Ovary (tissue), 9 donors: Measurements from ENCODE around the gene UHRF1. TPM values are rescaled to one million over a fixed set of nuclear protein-coding genes. Genes with fewer than 3 reads are reported as not detected.

Experiments
- DNase-seq, 5 donors: peaks; one replicate each; pipeline ENCODE4 v3.0.0-alpha.2; 2019 to 2020
- H3K27ac ChIP-seq, 2 donors: fragments of 200-600 bp; one replicate each; pipeline versions ENCODE4 v1.5.1 to v1.8.0; 2019 to 2022
- H3K27me3 ChIP-seq: fragments of 200-600 bp; one replicate; pipeline ENCODE4 v1.8.0; 2022
- H3K36me3 ChIP-seq: fragments of 200-600 bp; sonication (generic); one replicate; pipeline ENCODE4 v1.5.1; 2019
- H3K4me1 ChIP-seq: one replicate; pipeline ENCODE4 v1.8.1; 2013; ENCODE audit warnings: mild to moderate bottlenecking, moderate library complexity; ENCODE audit not compliant: insufficient read depth
- H3K4me3 ChIP-seq: fragments of 200-600 bp; sonication (generic); one replicate; pipeline ENCODE4 v1.5.1; 2017
- H3K9me3 ChIP-seq, 2 donors: fragments of 200-600 bp in 1 of 2; sonication (generic) in 1 of 2; one replicate each; pipeline versions ENCODE4 v1.5.1 to v1.8.1; 2013 to 2019; ENCODE audit warnings: mild to moderate bottlenecking in 1 of 2, moderate library complexity in 1 of 2
- CTCF ChIP-seq, 3 donors: fragments of 450-650 bp in 2 of 3; fragments of 200-600 bp in 1 of 3; IDR thresholded peaks; one replicate each; pipeline versions ENCODE4 v1.5.1 to v1.8.0; 2016 to 2022; ENCODE audit warnings: antibody characterized with exemption in 3 of 3, mild to moderate bottlenecking in 1 of 3
- EP300 ChIP-seq: sonication (generic); formaldehyde crosslinking; IDR thresholded peaks from one replicate; pipeline ENCODE4 v1.6.1; 2017; ENCODE audit warnings: antibody characterized with exemption
- POLR2A ChIP-seq: fragments of 450-650 bp; IDR thresholded peaks from one replicate; pipeline ENCODE4 v1.6.1; 2017; ENCODE audit warnings: antibody characterized with exemption, mild to moderate bottlenecking, moderate library complexity
- WGBS, 3 donors: extraction: QIAGEN DNeasy Blood & Tissue Kit in 1 of 3; methylation state at CpG; one replicate each; pipeline versions ENCODE4 v1.1.5 to v1.1.7; 2013 to 2017; 5-methylcytosine and 5-hydroxymethylcytosine counted together
- intact Hi-C, 4 donors: fragments of 100-400 bp; cut with DNase I; formaldehyde crosslinking; loops; one replicate each; pipeline versions ENCODE4 v1.11.0 to v1.15.1; 2022 to 2023
- polyA plus RNA-seq, 2 donors: library from polyadenylated mRNA; stranded (reverse); fragments of 200-250 nt in 1 of 2; fragments of 350-450 nt in 1 of 2; fragmentation: Illumina TruSeq in 1 of 2; extraction: RNeasy Lipid Tissue Mini Kit (QIAGEN cat#74804) in 1 of 2; gene quantifications; one replicate each; pipeline ENCODE4 v1.2.3, GENCODE V29; 2013 to 2014
- total RNA-seq, 7 donors: library from RNA; depleted of rRNA in 2 of 7; stranded (reverse); fragments of >200 nt in 2 of 7; fragmentation: NEBNext Ultra II Directional in 3 of 7; extraction: Animal tissue kit (Norgen Biotek cat#: 25700) in 3 of 7; gene quantifications; one replicate each; pipeline versions ENCODE4 v1.1.0 to v1.2.4, GENCODE V29; 2016 to 2023
- donor health status: DM: no; HTN: no; CAD: no; lungs with moderate emphysema.
- donor health status: DM: no; HTN: no; CAD: no.
- donor health status: Bipolar disorder and iron deficiency.
- donor health status: DM: yes; HTN: yes; CAD: no.
- donor health status: DM: no; HTN: no; CAD: no.
- donor health status: DM: yes; HTN: yes; CAD: no.

Gene UHRF1
- total and polyA plus RNA-seq, 9 donors = 0.18 to 4.0 (median 0.50) TPM

GRCh38 chr19:4966591-4966990 is 57.3 kb downstream of the UHRF1 start:
- intact Hi-C loops = loop anchor here in 2 of 4 donors (2.0 to 5.0 kb wide), 2 partner anchors 39 to 56 kb away; no protein-coding TSS in a partner anchor
- peaks cover 5% of the 10 kb centered on the region for H3K4me1 ChIP-seq
- H3K27me3 ChIP-seq = no peaks in the 10 kb centered on the region
- no peak for DNase-seq
- WGBS, 3 donors = 72 to 78% (median 76%) methylated on average over 6 of the region's 6 CpGs
- H3K4me3 ChIP-seq = no peak overlapping the region
- H3K36me3 ChIP-seq = no peaks in the 10 kb centered on the region
- no peaks in the 10 kb centered on the region for H3K9me3 ChIP-seq
- H3K27ac ChIP-seq = no peak overlapping the region
- no peak for TF ChIP-seq POLR2A
- TF ChIP-seq CTCF (IDR thresholded peaks at IDR 0.05) = no peak
- no peak for TF ChIP-seq EP300

- Histone ChIP-seq H3K4me3 (peak overlapping the region; percentile 19), H3K27ac (peak overlapping the region in 1 of 2 donors; percentile 33), H3K4me1 (peaks cover 9% of the 10 kb centered on the region), H3K9me3 (no peaks in the 10 kb centered on the region), H3K36me3 (no peaks in the 10 kb centered on the region), H3K27me3 (no peaks in the 10 kb centered on the region)
- WGBS, 3 donors = 67 to 73% (median 68%) methylated on average over 16 of the region's 16 CpGs
- intact Hi-C loops = loop anchor here in 2 of 4 donors (2.0 to 5.0 kb wide), 2 partner anchors 41 to 55 kb away; no protein-coding TSS in a partner anchor
- DNase-seq = no peak
- TF ChIP-seq CTCF (IDR thresholded peaks at IDR 0.05) = no peak
- TF ChIP-seq EP300 = no peak
- TF ChIP-seq POLR2A = no peak
Observed at GRCh38 chr19:4967738-4968461, 58.6 kb downstream of the UHRF1 start.

- no peaks in the 10 kb centered on the region for H3K36me3 ChIP-seq
- peak within 1 kb of the TSS; percentile 71 for H3K4me3 ChIP-seq
- peak within 1 kb of the TSS; percentile 33 to 51 for H3K27ac ChIP-seq
- intact Hi-C loops = loop anchor here in 1 of 4 donors (5.0 kb wide), 1 partner anchor 41 kb away; no protein-coding TSS in a partner anchor
- H3K9me3 ChIP-seq = no peaks in the 10 kb centered on the region
- no peak for TF ChIP-seq CTCF (IDR thresholded peaks at IDR 0.05)
- peak; percentile 87 for TF ChIP-seq POLR2A
- peak; percentile 99 to 100 (median 99) for DNase-seq
- H3K4me1 ChIP-seq = peaks cover 9% of the 10 kb centered on the region
- H3K27me3 ChIP-seq = no peaks in the 10 kb centered on the region
- WGBS, 3 donors = 0 to 1% (median 0%) methylated on average over 49 to 96 of the region's 96 CpGs
Observed at GRCh38 chr19:4968462-4969291, 59.4 kb downstream of the UHRF1 start, which contains the start of gene KDM4B. KDM4B (plus strand) TSS chr19:4969113; CDS start chr19:5032891, 63,778 bp downstream.

- H3K9me3 ChIP-seq = no peaks in the 10 kb centered on the region
- peaks cover 9% of the 10 kb centered on the region for H3K4me1 ChIP-seq
- H3K4me3 ChIP-seq = peak overlapping the region; percentile 71
- no peaks in the 10 kb centered on the region for H3K27me3 ChIP-seq
- TF ChIP-seq EP300 = no peak
- peak in 3 of 5 donors; percentile 25 to 54 (median 51) for DNase-seq
- peak overlapping the region in 1 of 2 donors; percentile 51 for H3K27ac ChIP-seq
- no peaks in the 10 kb centered on the region for H3K36me3 ChIP-seq
- intact Hi-C loops = loop anchor here in 1 of 4 donors (5.0 kb wide), 1 partner anchor 42 kb away; no protein-coding TSS in a partner anchor
- 0 to 4% (median 1%) methylated on average over 31 to 54 of the region's 54 CpGs for WGBS, 3 donors
Observed at GRCh38 chr19:4969292-4969771, 60.0 kb downstream of the UHRF1 start.
